C4-2B (cell line): Measurements from ENCODE around the gene STIM1.
A peak's percentile ranks its signal among the peaks of the same experiment; 100 is the strongest.

Source experiments
- H3K27ac ChIP-seq: fragments of 450-650 bp; 2 replicates; pipeline ENCODE4 v1.5.1; 2017
- ZFX ChIP-seq: fragments of 450-650 bp; IDR thresholded peaks from 2 replicates; pipeline ENCODE4 v1.6.1; 2017
- TF ChIP-seq, protein P1 (sequence below): fragments of 450-650 bp; conservative IDR thresholded peaks from 2 replicates; pipeline ENCODE4 v1.5.1; 2017; ENCODE audit warnings: mild to moderate bottlenecking

The STIM1 gene

DNA sequence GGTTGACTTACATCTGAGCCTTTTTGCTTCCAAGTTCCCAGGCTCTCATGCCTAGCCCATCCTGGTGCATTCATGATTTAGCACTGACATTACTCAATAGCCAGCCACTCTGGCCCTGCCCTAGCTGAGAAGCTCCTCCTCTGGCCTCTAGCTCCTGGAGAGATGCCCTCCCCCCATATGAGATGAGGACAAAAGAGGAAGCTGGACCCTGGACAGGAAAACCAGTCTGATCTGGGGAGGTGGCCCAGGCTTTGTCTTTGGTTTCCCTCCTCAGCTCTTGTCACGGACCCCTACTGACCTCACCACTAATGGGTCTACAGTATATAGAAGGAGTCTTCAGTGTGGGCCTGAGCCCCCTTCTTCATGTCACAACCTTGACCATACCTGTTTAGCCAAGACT lies 17.7 kb upstream of the STIM1 start:
- no peak overlapping the region for H3K27ac ChIP-seq
- TF ChIP-seq, protein P1, sequence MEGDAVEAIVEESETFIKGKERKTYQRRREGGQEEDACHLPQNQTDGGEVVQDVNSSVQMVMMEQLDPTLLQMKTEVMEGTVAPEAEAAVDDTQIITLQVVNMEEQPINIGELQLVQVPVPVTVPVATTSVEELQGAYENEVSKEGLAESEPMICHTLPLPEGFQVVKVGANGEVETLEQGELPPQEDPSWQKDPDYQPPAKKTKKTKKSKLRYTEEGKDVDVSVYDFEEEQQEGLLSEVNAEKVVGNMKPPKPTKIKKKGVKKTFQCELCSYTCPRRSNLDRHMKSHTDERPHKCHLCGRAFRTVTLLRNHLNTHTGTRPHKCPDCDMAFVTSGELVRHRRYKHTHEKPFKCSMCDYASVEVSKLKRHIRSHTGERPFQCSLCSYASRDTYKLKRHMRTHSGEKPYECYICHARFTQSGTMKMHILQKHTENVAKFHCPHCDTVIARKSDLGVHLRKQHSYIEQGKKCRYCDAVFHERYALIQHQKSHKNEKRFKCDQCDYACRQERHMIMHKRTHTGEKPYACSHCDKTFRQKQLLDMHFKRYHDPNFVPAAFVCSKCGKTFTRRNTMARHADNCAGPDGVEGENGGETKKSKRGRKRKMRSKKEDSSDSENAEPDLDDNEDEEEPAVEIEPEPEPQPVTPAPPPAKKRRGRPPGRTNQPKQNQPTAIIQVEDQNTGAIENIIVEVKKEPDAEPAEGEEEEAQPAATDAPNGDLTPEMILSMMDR: no peak
- no peak for TF ChIP-seq ZFX

DNA sequence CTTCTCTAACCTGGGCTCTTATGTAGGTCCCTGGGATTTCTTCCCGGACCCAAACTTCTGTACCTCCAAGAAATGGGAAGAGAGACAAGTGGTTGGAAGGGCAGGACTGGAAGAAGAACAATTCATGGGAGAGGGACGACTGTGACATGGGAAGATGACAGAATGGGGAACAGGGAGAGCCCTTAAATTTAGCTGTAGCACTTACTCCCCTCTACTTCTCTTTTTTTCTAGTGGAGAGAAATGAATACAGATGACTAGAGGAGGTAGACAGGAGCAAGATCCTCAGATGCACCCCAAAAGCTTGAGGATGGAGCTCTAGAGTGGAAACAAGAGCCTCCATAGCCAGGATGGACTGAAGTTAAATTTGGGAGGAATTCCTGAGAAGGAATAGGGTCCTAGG lies 17.0 kb upstream of the STIM1 start:
- TF ChIP-seq, protein P1: no peak
- TF ChIP-seq ZFX: no peak
- no peak overlapping the region for H3K27ac ChIP-seq

DNA sequence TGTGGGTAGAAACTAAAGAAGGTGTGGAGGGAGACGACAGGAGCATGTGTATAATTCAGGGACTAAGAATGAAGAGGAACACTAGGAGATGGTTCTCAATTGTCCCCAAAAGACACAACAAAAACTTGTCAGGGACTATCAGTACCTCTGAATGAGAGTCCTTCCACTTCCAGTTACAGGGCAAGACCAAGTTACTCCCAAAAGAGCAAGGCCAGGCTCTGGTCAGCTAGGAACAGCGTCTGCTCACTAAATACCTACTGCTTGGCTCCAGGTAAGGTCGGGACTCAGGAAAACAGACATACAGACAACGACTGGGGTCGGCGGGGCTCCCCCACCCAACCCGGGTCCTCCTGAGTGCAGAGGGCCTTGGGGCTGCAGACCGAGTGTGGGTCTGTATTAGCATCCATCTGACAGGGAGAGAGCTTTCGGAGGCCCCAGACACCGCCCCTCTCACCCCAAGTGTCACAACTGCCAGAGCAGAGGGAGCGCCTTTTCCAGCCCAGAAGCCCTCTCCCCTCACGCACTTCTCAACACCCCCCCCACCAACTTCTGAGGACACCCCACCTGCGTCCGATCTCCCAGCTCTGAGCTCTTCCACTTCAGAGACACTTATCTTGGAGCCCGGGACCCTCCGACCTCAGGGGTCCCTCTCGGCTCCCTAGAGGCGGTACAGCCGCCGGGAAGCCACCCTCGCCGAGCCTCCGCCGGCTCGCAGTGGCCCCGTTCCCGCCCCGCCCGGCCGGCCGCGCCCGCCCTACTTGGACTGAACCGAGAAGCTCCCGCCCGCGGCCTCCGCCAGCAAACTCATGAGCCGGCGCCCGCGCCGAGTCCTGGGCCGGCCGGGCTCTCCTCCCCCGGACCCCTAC lies 15.2 kb upstream of the STIM1 start:
- TF ChIP-seq, protein P1: no peak
- peak overlapping the region; percentile 92 for H3K27ac ChIP-seq

DNA sequence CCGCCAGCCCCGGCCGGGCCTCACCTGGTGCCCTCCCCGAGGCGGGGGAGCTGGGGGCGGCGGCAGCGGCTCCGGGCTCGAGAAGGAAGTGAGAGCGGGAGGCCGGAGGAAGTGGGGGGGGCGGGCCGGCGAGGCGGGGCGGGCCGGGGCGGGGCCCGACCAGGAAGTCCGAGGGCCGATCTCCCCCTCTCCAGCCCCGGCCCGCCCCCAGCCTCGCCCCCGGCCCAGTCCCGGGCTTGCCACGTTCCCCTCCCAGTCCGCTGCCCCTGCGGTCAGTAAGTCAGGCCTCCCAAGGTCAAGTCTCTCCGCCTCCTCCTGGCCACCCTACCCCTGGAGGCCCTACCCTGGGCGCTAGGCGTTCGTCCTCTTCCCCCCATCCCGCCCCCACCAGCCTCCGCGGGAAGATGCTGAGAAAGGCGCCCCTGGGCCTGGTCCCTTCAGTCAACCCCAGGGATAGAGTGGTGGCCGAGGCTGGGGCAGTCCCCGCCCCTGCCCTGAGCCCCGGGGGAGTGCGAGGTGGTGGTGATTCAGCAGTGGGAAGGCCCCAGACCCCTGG lies 14.5 kb upstream of the STIM1 start, which contains the start of gene RHOG:
RHOG (minus strand) TSS at position 90 of the 556 bp plus-strand sequence. CDS start 12,821 bp downstream, outside the sequence.
- TF ChIP-seq, protein P1: no peak
- no peak for TF ChIP-seq ZFX
- H3K27ac ChIP-seq: peak within 1 kb of the TSS; percentile 92

DNA sequence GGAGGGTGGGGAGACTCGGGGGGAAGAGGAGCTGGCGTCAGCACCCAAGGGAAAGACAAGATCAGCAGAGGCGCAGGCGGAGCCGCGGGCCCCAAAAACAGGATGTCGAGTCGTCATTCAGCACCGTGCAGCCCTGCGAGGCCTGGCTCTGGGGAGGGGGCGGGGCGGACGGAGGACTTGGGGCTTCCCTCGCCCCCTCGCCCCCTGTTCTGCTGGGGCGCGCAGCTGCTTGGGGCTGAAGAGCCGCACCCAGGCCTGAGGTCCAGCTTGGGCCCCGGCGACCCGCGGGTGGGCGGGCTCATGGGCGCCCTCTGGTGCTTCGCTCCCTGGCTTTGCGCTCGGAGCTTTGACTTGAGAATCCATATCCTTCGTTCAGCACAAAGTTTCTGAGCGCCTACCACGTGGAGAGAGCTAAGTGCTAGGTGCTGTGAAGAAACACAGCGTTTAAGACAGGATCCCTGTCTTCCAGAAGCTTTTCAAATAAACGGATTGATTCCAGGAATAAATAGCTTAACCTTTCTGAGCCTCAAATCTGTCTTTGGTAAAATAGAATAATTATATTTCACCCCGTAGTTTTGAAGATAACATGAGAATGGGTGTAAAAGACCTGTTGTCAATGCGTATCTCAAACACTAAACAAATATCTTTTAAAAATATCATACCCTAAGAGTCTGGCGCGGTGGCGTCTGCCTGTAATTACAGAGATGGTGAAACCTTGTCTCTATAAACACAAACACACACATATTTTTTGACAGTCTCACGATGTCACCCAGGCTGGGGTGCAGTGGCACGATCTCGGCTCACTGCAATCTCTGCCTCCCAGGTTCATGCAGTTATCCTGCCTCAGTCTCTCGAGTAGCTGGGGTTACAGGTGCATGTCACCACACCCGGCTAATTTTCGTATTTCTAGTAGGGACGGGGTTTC lies 13.8 kb upstream of the STIM1 start:
- peak overlapping the region; percentile 92 for H3K27ac ChIP-seq
- peak; percentile 68 for TF ChIP-seq ZFX
- TF ChIP-seq, protein P1: peak; percentile 95

DNA sequence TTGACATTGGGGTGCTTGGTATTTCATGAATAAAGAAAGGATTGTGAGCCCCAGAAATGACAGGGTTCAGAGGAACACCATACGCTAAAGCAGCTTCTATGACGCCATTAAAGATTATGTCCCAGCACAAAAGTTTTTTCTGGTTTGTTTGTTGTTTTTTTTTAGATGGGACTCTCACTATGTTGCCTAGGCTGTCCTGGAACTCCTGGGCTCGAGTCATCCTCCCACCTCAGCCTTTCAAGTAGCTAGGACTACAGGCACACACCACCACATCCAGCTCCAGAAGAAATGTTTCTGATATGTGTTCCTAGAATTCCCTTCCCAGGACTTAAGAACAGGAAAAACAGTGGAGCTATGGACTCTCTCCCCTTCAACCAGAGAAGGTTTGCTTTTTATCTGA lies 12.1 kb upstream of the STIM1 start:
- H3K27ac ChIP-seq: no peak overlapping the region
- TF ChIP-seq ZFX: no peak
- TF ChIP-seq, protein P1: no peak
